H4 (cell line): Measurements from ENCODE around the gene AGBL1. TPM values are rescaled to one million over a fixed set of nuclear protein-coding genes. Genes with fewer than 3 reads are reported as not detected.
"Not testable (repeated sequence)": the region's sequence is repeated elsewhere in the genome, so short reads cannot be mapped to it uniquely, and the experiment has no call there.

Source experiments
- DNase-seq: peaks from one replicate; pipeline ENCODE4 v3.0.0-alpha.2; 2015; ENCODE audit warnings: low spot score
- total RNA-seq: library from RNA; depleted of rRNA; stranded (reverse); fragments of >200 nt; shearing (Covaris generic); gene quantifications from 2 replicates; pipeline ENCODE4 v1.2.3, GENCODE V29; 2014

The AGBL1 gene
- total RNA-seq, 1 experiment from 2014 or later = not detected

GRCh38 chr15:86399041-86399954 lies 319.6 kb downstream of the AGBL1 start:
- DNase-seq = no peak

- no peak for DNase-seq
These were observed 323.6 kb downstream of the AGBL1 start for GRCh38 chr15:86403221-86403620.

GRCh38 chr15:86403914-86404583 lies 324.4 kb downstream of the AGBL1 start:
- no peak for DNase-seq

- DNase-seq = no peak
These were observed 328.6 kb downstream of the AGBL1 start for GRCh38 chr15:86408261-86408660.

GRCh38 chr15:86411916-86412315 lies 332.2 kb downstream of the AGBL1 start:
- no peak for DNase-seq

GRCh38 chr15:86413191-86413590 lies 333.5 kb downstream of the AGBL1 start:
- no peak for DNase-seq

GRCh38 chr15:86425746-86426145 lies 346.1 kb downstream of the AGBL1 start:
- DNase-seq = no peak

- no peak for DNase-seq
These were observed 353.2 kb downstream of the AGBL1 start for GRCh38 chr15:86432861-86433260.

GRCh38 chr15:86433983-86434382 lies 354.3 kb downstream of the AGBL1 start:
- no peak for DNase-seq

GRCh38 chr15:86439614-86440013 lies 359.9 kb downstream of the AGBL1 start:
- no peak for DNase-seq

- DNase-seq = no peak
These were observed 364.9 kb downstream of the AGBL1 start for GRCh38 chr15:86444527-86444926.

- DNase-seq = no peak
These were observed 366.0 kb downstream of the AGBL1 start for GRCh38 chr15:86445579-86446252.

- DNase-seq = no peak
These were observed 366.6 kb downstream of the AGBL1 start for GRCh38 chr15:86446253-86446640.

- not testable (repeated sequence) for DNase-seq
These were observed 385.9 kb downstream of the AGBL1 start for GRCh38 chr15:86465470-86466039.

GRCh38 chr15:86481720-86482119 lies 402.0 kb downstream of the AGBL1 start:
- DNase-seq = no peak

GRCh38 chr15:86483936-86484335 lies 404.3 kb downstream of the AGBL1 start:
- DNase-seq = no peak

- DNase-seq = no peak
These were observed 408.4 kb downstream of the AGBL1 start for GRCh38 chr15:86488046-86488445.

GRCh38 chr15:86489981-86490380 lies 410.3 kb downstream of the AGBL1 start:
- DNase-seq = no peak

- DNase-seq = no peak
These were observed 411.4 kb downstream of the AGBL1 start for GRCh38 chr15:86491118-86491517.

- DNase-seq = no peak
These were observed 414.2 kb downstream of the AGBL1 start for GRCh38 chr15:86493884-86494283.

- DNase-seq = no peak
These were observed 414.8 kb downstream of the AGBL1 start for GRCh38 chr15:86494475-86494874.

- DNase-seq = no peak
These were observed 422.6 kb downstream of the AGBL1 start for GRCh38 chr15:86502301-86502700.
